ENCODE results near the gene NCAM2.

The NCAM2 gene

DNA sequence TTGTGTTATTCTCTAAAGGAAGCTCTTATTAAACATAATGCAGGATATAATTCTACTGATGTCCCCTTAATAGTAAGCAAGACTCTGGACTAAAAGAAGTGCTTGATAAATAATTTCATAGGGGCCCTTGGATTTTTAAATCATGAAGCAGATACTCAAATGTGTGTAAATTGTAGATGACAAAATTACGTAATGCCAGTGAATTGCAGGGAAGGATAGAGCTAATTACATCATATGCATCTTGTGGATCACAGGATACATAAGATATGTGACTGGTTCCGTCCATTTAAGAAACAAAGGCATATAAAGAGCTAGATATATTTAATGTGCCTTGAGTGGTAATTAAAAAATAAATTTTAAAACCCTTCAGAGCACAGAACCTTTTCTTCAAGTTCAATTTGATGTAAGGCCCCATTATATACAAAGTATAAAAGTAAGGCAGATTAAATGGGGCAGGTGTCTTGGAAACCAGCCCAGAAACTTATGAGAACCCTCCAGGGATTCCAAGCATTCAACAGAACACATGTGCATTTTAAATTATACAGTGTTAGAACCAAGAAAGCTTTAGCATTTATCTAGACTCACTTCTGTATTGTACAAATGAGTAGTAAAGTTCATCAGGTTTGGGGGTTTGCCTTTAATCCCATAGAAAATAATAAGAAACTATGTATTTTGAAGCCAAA, 190.4 kb downstream of the NCAM2 start:
- DNase-seq (ENCODE audit: low read depth) = peak; percentile 63
- no peak overlapping the region for H3K4me3 ChIP-seq (ENCODE audit: low read length)
- TF ChIP-seq, protein P1, sequence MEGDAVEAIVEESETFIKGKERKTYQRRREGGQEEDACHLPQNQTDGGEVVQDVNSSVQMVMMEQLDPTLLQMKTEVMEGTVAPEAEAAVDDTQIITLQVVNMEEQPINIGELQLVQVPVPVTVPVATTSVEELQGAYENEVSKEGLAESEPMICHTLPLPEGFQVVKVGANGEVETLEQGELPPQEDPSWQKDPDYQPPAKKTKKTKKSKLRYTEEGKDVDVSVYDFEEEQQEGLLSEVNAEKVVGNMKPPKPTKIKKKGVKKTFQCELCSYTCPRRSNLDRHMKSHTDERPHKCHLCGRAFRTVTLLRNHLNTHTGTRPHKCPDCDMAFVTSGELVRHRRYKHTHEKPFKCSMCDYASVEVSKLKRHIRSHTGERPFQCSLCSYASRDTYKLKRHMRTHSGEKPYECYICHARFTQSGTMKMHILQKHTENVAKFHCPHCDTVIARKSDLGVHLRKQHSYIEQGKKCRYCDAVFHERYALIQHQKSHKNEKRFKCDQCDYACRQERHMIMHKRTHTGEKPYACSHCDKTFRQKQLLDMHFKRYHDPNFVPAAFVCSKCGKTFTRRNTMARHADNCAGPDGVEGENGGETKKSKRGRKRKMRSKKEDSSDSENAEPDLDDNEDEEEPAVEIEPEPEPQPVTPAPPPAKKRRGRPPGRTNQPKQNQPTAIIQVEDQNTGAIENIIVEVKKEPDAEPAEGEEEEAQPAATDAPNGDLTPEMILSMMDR (conservative IDR thresholded peaks at IDR 0.05; ENCODE audit: low read depth, low read length) = no peak

DNA sequence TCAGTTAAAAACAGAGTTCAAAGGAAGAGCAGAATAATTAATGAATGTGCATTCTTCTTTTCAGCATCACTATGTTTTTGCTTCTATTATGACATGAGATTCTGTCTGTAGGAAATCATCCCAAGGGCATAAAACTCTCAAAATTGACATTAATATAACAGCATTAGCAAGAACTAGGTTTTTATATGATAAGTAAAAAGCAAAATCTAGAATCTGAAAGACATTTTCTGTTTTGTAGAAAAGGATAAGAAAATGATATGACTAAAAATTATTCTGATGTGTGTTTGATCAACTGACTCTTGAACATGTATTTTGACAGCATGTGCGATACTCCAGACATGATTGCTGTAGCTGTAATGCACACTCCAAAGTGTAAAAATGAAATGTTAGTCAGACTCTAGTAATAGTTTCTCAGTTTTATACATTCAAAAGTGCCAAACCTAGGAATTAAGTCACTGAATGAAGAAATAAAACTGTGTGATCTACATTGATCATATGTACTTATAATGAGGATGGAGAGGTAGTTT, 197.3 kb downstream of the NCAM2 start:
- no peak for DNase-seq (ENCODE audit: low read depth)
- TF ChIP-seq, protein P1 (conservative IDR thresholded peaks at IDR 0.05; ENCODE audit: low read depth, low read length) = no peak
- H3K4me3 ChIP-seq (ENCODE audit: low read length) = no peak overlapping the region

- TF ChIP-seq, protein P1 (conservative IDR thresholded peaks at IDR 0.05; ENCODE audit: low read depth, low read length) = no peak
- DNase-seq (ENCODE audit: low read depth) = no peak
- H3K4me3 ChIP-seq (ENCODE audit: low read length) = no peak overlapping the region
Measured at GRCh38 chr21:21196087-21196486, 197.9 kb downstream of the NCAM2 start.

GRCh38 chr21:21196848-21197247, 198.6 kb downstream of the NCAM2 start:
- TF ChIP-seq, protein P1 (conservative IDR thresholded peaks at IDR 0.05; ENCODE audit: low read depth, low read length) = no peak
- no peak for DNase-seq (ENCODE audit: low read depth)
- H3K4me3 ChIP-seq (ENCODE audit: low read length) = no peak overlapping the region

- TF ChIP-seq, protein P1 (conservative IDR thresholded peaks at IDR 0.05; ENCODE audit: low read depth, low read length) = no peak
Measured at GRCh38 chr21:21199342-21200102, 201.3 kb downstream of the NCAM2 start.

GRCh38 chr21:21200103-21200938, 202.1 kb downstream of the NCAM2 start:
- no peak overlapping the region for H3K4me3 ChIP-seq (ENCODE audit: low read length)
- DNase-seq (ENCODE audit: low read depth) = peak; percentile 87
- TF ChIP-seq, protein P1 (conservative IDR thresholded peaks at IDR 0.05; ENCODE audit: low read depth, low read length) = no peak

More at GRCh38 chr21:21199342-21200102, 201.3 kb downstream of the NCAM2 start:
- DNase-seq (ENCODE audit: low read depth) = no peak
- H3K4me3 ChIP-seq (ENCODE audit: low read length) = no peak overlapping the region

Data from retinal pigment epithelial cell (primary cell).